ENCODE measurements around the gene DENND2A. TPM values are rescaled to one million over a fixed set of nuclear protein-coding genes. Genes with fewer than 3 reads are reported as not detected.

Gene DENND2A
- total and polyA plus RNA-seq, 2 donors (not counting 1 experiment from before 2014, with no cell fraction given): 30.6 to 39.0 TPM

- Histone ChIP-seq H3K4me3 (replicated peaks in 1 of 4; ENCODE audit: control extremely low read depth in 1 of 4, insufficient read depth in 1 of 4, low read depth in 3 of 4, low read length in 4 of 4) (no peak overlapping the region), H3K79me2 (ENCODE audit: control insufficient read depth, insufficient read depth, low read length) (peaks cover 2% of the 10 kb centered on the region), H3K27ac (ENCODE audit: insufficient read depth, low read length) (peak overlapping the region; percentile 69), H3K9ac (ENCODE audit: insufficient read depth, low read length) (no peak overlapping the region), H3K27me3 (ENCODE audit: control insufficient read depth, insufficient read depth, low read length) (no peaks in the 10 kb centered on the region), H3K36me3 (ENCODE audit: control insufficient read depth, insufficient read depth, low read length) (no peaks in the 10 kb centered on the region), H3K4me2 (ENCODE audit: extremely low read depth, insufficient read depth, low read length) (no peak overlapping the region), H3K4me1 (ENCODE audit: control insufficient read depth, extremely low read depth, insufficient read depth, low read length) (peaks cover 35% of the 10 kb centered on the region), H4K20me1 (ENCODE audit: control insufficient read depth, extremely low read depth, insufficient read depth, low read length) (no peaks in the 10 kb centered on the region), H2AFZ (ENCODE audit: low read length) (no peak overlapping the region), H3K9me3 (ENCODE audit: control insufficient read depth, insufficient read depth, low read depth, low read length) (no peaks in the 10 kb centered on the region)
- peak; percentile 85 to 90 for DNase-seq (ENCODE audit: low read depth in 2 of 2)
- no peak for TF ChIP-seq EZH2 (IDR thresholded peaks at IDR 0.05; ENCODE audit: low read length, missing control alignments)
- no peak for TF ChIP-seq CTCF (conservative IDR thresholded peaks at IDR 0.05 in 1 of 2, IDR thresholded peaks at IDR 0.05 in 1 of 2; ENCODE audit: low read depth in 1 of 2, low read length in 2 of 2)
These were observed 31.0 kb downstream of the DENND2A start for GRCh38 chr7:140609646-140610045.

GRCh38 chr7:140607441-140607989 lies 33.1 kb downstream of the DENND2A start:
- Histone ChIP-seq H3K27me3 (ENCODE audit: control insufficient read depth, insufficient read depth, low read length) (no peaks in the 10 kb centered on the region), H3K4me3 (replicated peaks in 1 of 4; ENCODE audit: control extremely low read depth in 1 of 4, insufficient read depth in 1 of 4, low read depth in 3 of 4, low read length in 4 of 4) (no peak overlapping the region), H3K9me3 (ENCODE audit: control insufficient read depth, insufficient read depth, low read depth, low read length) (no peaks in the 10 kb centered on the region), H3K4me1 (ENCODE audit: control insufficient read depth, extremely low read depth, insufficient read depth, low read length) (peaks cover 44% of the 10 kb centered on the region), H2AFZ (ENCODE audit: low read length) (no peak overlapping the region), H3K36me3 (ENCODE audit: control insufficient read depth, insufficient read depth, low read length) (no peaks in the 10 kb centered on the region), H3K27ac (ENCODE audit: insufficient read depth, low read length) (peak overlapping the region; percentile 90), H3K4me2 (ENCODE audit: extremely low read depth, insufficient read depth, low read length) (no peak overlapping the region), H4K20me1 (ENCODE audit: control insufficient read depth, extremely low read depth, insufficient read depth, low read length) (no peaks in the 10 kb centered on the region), H3K9ac (ENCODE audit: insufficient read depth, low read length) (no peak overlapping the region), H3K79me2 (ENCODE audit: control insufficient read depth, insufficient read depth, low read length) (peaks cover 2% of the 10 kb centered on the region)
- DNase-seq (ENCODE audit: low read depth in 2 of 2): peak; percentile 91 to 92
- TF ChIP-seq EZH2 (IDR thresholded peaks at IDR 0.05; ENCODE audit: low read length, missing control alignments) (no peak), CTCF (conservative IDR thresholded peaks at IDR 0.05 in 1 of 2, IDR thresholded peaks at IDR 0.05 in 1 of 2; ENCODE audit: low read depth in 1 of 2, low read length in 2 of 2) (no peak)

GRCh38 chr7:140605337-140605736 lies 35.3 kb downstream of the DENND2A start:
- H3K27me3 ChIP-seq (ENCODE audit: control insufficient read depth, insufficient read depth, low read length): no peaks in the 10 kb centered on the region
- peak overlapping the region; percentile 20 for H3K4me2 ChIP-seq (ENCODE audit: extremely low read depth, insufficient read depth, low read length)
- H4K20me1 ChIP-seq (ENCODE audit: control insufficient read depth, extremely low read depth, insufficient read depth, low read length): no peaks in the 10 kb centered on the region
- DNase-seq (ENCODE audit: low read depth in 2 of 2): peak in 1 of 2 donors; percentile 85
- H3K27ac ChIP-seq (ENCODE audit: insufficient read depth, low read length): peak overlapping the region; percentile 90
- H3K9me3 ChIP-seq (ENCODE audit: control insufficient read depth, insufficient read depth, low read depth, low read length): no peaks in the 10 kb centered on the region
- peaks cover 2% of the 10 kb centered on the region for H3K79me2 ChIP-seq (ENCODE audit: control insufficient read depth, insufficient read depth, low read length)
- H2AFZ ChIP-seq (ENCODE audit: low read length): no peak overlapping the region
- TF ChIP-seq EZH2 (IDR thresholded peaks at IDR 0.05; ENCODE audit: low read length, missing control alignments): no peak
- TF ChIP-seq CTCF (conservative IDR thresholded peaks at IDR 0.05 in 1 of 2, IDR thresholded peaks at IDR 0.05 in 1 of 2; ENCODE audit: low read depth in 1 of 2, low read length in 2 of 2): peak in 1 of 2 donors; percentile 12
- H3K36me3 ChIP-seq (ENCODE audit: control insufficient read depth, insufficient read depth, low read length): peaks cover 9% of the 10 kb centered on the region
- H3K4me1 ChIP-seq (ENCODE audit: control insufficient read depth, extremely low read depth, insufficient read depth, low read length): peaks cover 44% of the 10 kb centered on the region
- no peak overlapping the region for H3K4me3 ChIP-seq (replicated peaks in 1 of 4; ENCODE audit: control extremely low read depth in 1 of 4, insufficient read depth in 1 of 4, low read depth in 3 of 4, low read length in 4 of 4)
- H3K9ac ChIP-seq (ENCODE audit: insufficient read depth, low read length): no peak overlapping the region

All from fibroblast of lung (primary cell).